NB4 (cell line): ENCODE measurements around the gene OBP2A.

Source experiments
- MYC ChIP-seq: IDR thresholded peaks from 2 replicates; pipeline ENCODE4 v1.6.1; 2011; ENCODE audit warnings: low read depth, low read length
- POLR2A ChIP-seq: IDR thresholded peaks from 2 replicates; pipeline ENCODE4 v1.6.1; 2011; ENCODE audit warnings: mild to moderate bottlenecking; ENCODE audit not compliant: insufficient read length; ENCODE audit errors: extremely low read depth
- TF ChIP-seq, protein P1 (sequence below): IDR thresholded peaks from one replicate; pipeline ENCODE4 v1.5.1; 2012; ENCODE audit warnings: low read depth, low read length

DNA sequence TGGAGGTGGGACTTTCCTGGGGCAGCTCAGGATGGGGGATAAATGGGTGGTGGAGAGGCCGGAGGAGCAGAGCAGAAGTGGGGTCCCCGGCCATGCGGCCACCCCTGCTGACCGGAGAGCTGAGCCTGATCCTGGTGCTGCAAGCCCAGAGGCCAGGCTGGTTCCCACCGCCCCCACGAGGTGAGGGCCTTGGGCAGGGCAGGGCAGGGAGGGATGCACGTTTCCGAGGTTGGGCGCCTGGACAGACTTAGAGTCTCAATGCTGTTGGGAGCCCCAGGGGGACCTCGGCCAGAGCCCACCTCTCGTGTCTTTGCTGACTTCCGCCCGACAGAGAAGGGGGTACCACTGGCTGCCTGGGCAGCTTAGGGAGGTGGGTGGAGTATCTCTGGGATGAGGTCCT, 5.5 kb downstream of the OBP2A start:
- TF ChIP-seq, protein P1, sequence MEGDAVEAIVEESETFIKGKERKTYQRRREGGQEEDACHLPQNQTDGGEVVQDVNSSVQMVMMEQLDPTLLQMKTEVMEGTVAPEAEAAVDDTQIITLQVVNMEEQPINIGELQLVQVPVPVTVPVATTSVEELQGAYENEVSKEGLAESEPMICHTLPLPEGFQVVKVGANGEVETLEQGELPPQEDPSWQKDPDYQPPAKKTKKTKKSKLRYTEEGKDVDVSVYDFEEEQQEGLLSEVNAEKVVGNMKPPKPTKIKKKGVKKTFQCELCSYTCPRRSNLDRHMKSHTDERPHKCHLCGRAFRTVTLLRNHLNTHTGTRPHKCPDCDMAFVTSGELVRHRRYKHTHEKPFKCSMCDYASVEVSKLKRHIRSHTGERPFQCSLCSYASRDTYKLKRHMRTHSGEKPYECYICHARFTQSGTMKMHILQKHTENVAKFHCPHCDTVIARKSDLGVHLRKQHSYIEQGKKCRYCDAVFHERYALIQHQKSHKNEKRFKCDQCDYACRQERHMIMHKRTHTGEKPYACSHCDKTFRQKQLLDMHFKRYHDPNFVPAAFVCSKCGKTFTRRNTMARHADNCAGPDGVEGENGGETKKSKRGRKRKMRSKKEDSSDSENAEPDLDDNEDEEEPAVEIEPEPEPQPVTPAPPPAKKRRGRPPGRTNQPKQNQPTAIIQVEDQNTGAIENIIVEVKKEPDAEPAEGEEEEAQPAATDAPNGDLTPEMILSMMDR: no peak
- TF ChIP-seq POLR2A (no peak), MYC (no peak)
